ENCODE measurements around the gene ZSCAN2.
"Not testable (repeated sequence)": the region's sequence is repeated elsewhere in the genome, so short reads cannot be mapped to it uniquely, and the experiment has no call there.

ZSCAN2 gene

GRCh38 chr15:84600687-84601554, at the start of gene ZSCAN2:
TSS of gene ZSCAN2 (plus strand) at chr15:84601009. CDS start at chr15:84603928, 2,919 bp downstream.
- peak; percentile 92 to 93 for DNase-seq

- DNase-seq = not testable (repeated sequence)
Observed at GRCh38 chr15:84551624-84552023, 49.2 kb upstream of the ZSCAN2 start.

DNA sequence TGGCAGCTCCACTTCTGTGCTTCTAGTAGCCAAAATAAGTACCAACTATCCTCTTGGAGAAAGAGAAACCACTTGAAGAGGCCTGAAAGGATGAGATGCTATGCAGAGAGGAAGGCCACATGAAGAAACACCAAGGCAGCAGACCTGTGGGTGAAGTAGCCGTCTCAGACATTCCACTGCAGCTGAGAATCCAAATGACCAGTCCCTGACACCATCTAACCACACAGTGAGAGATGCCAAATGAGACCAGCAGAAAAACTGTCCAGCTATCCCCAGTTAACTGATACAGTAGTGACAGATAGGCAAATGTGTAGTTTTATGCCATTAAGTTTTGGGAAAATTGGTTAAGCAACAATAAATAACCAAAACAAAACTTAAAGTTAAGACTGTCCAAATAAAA, 47.9 kb upstream of the ZSCAN2 start:
- no peak for DNase-seq

DNA sequence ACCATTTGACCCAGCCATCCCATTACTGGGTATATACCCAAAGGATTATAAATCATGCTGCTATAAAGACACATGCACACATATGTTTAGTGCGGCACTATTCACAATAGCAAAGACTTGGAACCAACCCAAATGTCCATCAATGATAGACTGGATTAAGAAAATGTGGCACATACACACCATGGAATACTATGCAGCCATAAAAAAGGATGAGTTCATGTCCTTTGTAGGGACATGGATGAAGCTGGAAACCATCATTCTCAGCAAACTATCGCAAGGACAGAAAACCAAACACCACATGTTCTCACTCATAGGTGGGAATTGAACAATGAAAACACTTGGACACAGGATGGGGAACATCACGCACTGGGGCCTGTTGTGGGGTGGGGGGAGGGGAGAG, 44.1 kb upstream of the ZSCAN2 start:
- DNase-seq = not testable (repeated sequence)

DNA sequence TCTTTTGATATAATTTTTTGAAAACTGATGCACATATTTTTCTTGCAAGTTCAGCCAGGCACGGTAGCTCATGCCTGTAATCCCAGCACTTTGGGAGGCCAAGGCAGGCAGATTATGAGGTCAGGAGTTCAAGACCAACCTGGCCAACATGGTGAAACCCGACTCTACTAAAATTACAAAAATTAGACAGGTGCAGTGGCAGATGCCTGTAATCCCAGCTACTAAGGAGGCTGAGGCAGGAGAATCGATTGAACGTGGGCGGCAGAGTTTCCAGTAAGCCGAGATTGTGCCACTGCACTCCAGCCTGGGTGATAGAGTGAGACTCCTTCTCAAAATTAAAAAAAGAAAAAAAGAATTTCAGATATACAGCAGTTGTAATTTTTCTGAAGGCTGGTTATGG, 32.8 kb upstream of the ZSCAN2 start:
- not testable (repeated sequence) for DNase-seq

GRCh38 chr15:84570164-84570735, 30.6 kb upstream of the ZSCAN2 start:
- DNase-seq = peak; percentile 28 to 42

GRCh38 chr15:84572231-84572630, 28.6 kb upstream of the ZSCAN2 start:
- DNase-seq = no peak

GRCh38 chr15:84575493-84575892, 25.3 kb upstream of the ZSCAN2 start:
- DNase-seq = no peak

GRCh38 chr15:84577891-84578290, 22.9 kb upstream of the ZSCAN2 start:
- DNase-seq = not testable (repeated sequence)

- DNase-seq = not testable (repeated sequence)
Observed at GRCh38 chr15:84579261-84579721, 21.5 kb upstream of the ZSCAN2 start.

- not testable (repeated sequence) for DNase-seq
Observed at GRCh38 chr15:84581676-84582428, 19.0 kb upstream of the ZSCAN2 start.

GRCh38 chr15:84582583-84583157, 18.1 kb upstream of the ZSCAN2 start:
- DNase-seq = no peak

DNA sequence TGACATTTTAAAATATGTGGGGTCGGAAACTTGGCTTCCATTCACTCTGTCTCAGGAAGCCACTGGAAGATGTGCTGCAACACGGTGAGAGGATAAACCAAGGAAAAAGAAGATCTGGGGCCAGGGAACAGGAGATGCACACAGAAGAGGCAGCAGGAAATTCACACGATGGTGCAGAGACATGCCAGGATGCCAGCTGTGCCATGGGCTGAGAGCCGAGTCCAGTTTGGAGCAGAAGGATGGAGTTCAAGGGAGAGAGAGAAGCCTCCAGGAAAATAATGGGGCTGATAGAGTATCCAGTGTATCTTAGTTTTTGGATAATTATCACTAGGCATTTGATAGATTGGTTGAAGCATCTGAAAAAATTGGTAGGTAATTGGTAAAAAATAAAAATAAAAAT, 16.9 kb upstream of the ZSCAN2 start:
- not testable (repeated sequence) for DNase-seq

GRCh38 chr15:84586696-84587095, 14.1 kb upstream of the ZSCAN2 start:
- DNase-seq = no peak

- DNase-seq = peak; percentile 84 to 89
Observed at GRCh38 chr15:84588053-84588874, 12.5 kb upstream of the ZSCAN2 start.

- DNase-seq = no peak
Observed at GRCh38 chr15:84590406-84590805, 10.4 kb upstream of the ZSCAN2 start.

DNA sequence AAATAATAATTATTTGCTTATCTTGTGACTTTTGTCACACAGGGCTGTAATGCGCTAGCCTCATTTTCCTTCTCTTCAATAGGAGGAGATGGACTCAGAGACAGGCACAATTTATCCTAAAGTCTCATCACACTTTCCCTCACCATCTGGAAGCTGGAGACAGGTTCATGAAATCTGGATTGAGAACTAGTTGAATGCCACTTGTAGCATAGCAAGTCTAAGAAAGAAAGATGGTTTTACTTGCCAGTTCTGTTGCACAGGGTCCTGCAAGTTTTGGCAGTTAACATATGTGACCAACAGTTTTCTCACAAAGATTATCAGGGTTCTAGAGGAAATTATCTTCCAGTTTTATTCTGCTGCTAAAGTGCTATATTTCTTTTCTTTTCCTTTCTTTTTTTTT, 9.0 kb upstream of the ZSCAN2 start:
- no peak for DNase-seq

DNA sequence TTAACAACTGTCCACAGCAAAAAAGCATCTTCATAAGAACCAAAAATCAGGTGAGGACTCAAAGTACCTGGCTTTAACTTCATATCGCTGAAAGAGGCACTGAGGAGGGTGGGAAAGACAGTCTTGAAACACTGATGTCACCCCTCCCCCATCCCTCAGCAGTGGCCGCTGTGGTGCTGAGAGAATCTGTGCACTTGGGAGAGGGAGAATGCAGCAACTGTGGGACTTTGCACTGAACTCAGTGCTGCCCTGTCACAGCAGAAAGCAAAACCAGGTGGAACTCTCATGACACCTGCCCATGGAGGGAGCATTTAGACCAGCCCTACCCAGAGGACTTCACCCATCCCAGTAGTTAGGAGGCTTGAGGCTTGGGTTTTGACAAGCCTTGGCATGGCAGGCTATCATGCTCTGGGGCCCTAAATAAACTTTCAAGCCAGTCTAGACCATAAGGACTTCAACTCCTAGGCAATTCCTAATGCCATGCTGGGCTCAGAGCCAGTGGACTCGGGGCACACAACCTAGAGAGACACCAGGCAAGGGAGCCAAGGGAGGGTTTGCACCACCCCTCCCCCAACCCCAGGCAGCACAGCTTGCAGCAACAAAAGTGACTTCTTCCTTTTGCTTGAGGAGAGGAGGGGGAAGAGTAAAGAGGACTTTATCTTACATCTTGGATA, 6.1 kb upstream of the ZSCAN2 start:
- DNase-seq = no peak

DNA sequence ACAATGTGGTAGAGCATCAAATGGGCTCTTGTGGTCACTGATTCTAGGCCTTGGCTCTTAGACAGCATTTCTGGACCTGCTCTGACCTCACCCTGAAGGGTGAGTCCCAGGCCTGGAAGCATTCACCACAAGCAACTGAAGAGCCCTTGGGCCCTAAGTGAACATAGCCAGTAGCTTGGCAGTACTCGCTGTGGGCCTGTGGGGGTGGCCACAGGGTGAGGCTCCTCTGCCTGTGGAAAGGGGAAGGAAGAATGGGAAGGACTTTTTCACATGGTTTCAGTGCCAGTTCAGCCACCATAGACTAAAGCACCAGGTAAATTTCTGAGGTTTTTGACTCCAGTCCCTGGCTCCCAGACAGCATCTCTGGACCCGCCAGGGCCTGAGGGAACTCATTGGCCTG, 5.1 kb upstream of the ZSCAN2 start:
- DNase-seq = no peak

- DNase-seq = no peak
Observed at GRCh38 chr15:84597296-84597695, 3.5 kb upstream of the ZSCAN2 start.

- DNase-seq = no peak
Observed at GRCh38 chr15:84598250-84598649, 2.6 kb upstream of the ZSCAN2 start.

- peak in 1 of 2 donors; percentile 27 for DNase-seq
Observed at GRCh38 chr15:84598993-84599392, 1.8 kb upstream of the ZSCAN2 start.
